A549 (cell line): ENCODE results near the gene TRAPPC13. TPM values are rescaled to one million over a fixed set of nuclear protein-coding genes. Genes with fewer than 3 reads are reported as not detected.
A peak's percentile ranks its signal among the peaks of the same experiment; 100 is the strongest.
"Not testable (repeated sequence)": the region's sequence is repeated elsewhere in the genome, so short reads cannot be mapped to it uniquely, and the experiment has no call there.

Source experiments
- ATAC-seq, 2 experiments: fragments of 200-7000 bp in 1 of 2; fragments of >200 bp in 1 of 2; cut with Nextera tagmentation in 1 of 2; cut with Tn5 transposase in 1 of 2; 3 replicates each; pipeline versions ENCODE4 v1.8.0 to v1.9.1; 2018 to 2020; ENCODE audit warnings: mild to moderate bottlenecking in 1 of 2, moderate library complexity in 1 of 2
- CTCF ChIA-PET: fragments of 300-600 bp; sonication (Branson Sonifier 250); formaldehyde crosslinking; extraction: SDS; loops from one replicate; lab custom pipeline; 2021; ENCODE audit warnings: antibody characterized with exemption, inconsistent platforms; lab: Yijun Ruan, JAX
- POLR2A ChIA-PET: fragments of 350-600 bp; formaldehyde crosslinking; extraction: SDS; loops from one replicate; lab custom pipeline; 2021; ENCODE audit warnings: antibody characterized with exemption, inconsistent platforms; lab: Yijun Ruan, JAX
- DNase-seq, 2 experiments: peaks; one replicate each; pipeline versions ENCODE4 v3.0.0 to v3.0.0-alpha.2; 2011 to 2016; ENCODE audit warnings: low read depth in 1 of 2, low spot score in 1 of 2
- FAIRE-seq: peaks from 2 replicates; lab custom pipeline; 2011; peaks lifted over from hg19 to GRCh38; lab: Jason Lieb, UNC
- H3K27ac ChIP-seq, 2 experiments: fragments of >200 bp; sonication (Bioruptor Twin); formaldehyde crosslinking; 3 replicates each; pipeline ENCODE4 v1.5.1; 2016 to 2017
- H3K4me1 ChIP-seq: fragments of >200 bp; sonication (Bioruptor Twin); formaldehyde crosslinking; 3 replicates; pipeline ENCODE4 v1.6.1; 2016
- H3K4me2 ChIP-seq: fragments of >200 bp; sonication (Bioruptor Twin); formaldehyde crosslinking; 3 replicates; pipeline ENCODE4 v1.6.1; 2016
- H3K4me3 ChIP-seq: fragments of >200 bp; sonication (Bioruptor Twin); formaldehyde crosslinking; 3 replicates; pipeline ENCODE4 v1.5.1; 2016
- H3K9me3 ChIP-seq: fragments of >200 bp; sonication (Bioruptor Twin); formaldehyde crosslinking; 3 replicates; pipeline ENCODE4 v1.6.1; 2016
- BHLHE40 ChIP-seq: IDR thresholded peaks from 2 replicates; pipeline ENCODE4 v1.6.1; 2012; ENCODE audit warnings: low read depth, low read length, inconsistent platforms
- CEBPB ChIP-seq, 2 experiments: fragments of >200 bp in 1 of 2; sonication (Bioruptor Twin) in 1 of 2; formaldehyde crosslinking in 1 of 2; IDR thresholded peaks; 2 replicates each; pipeline ENCODE4 v1.6.1; 2012 to 2016
- EP300 ChIP-seq, 2 experiments: fragments of >200 bp; sonication (Bioruptor Twin); formaldehyde crosslinking; IDR thresholded peaks; 2 replicates in 1 of 2; 3 replicates in 1 of 2; pipeline ENCODE4 v1.6.1; 2016 to 2017
- ESRRA ChIP-seq: fragments of 150-350 bp; IDR thresholded peaks from 2 replicates; pipeline ENCODE4 v1.6.1; 2014; ENCODE audit warnings: mild to moderate bottlenecking, low read length, borderline replicate concordance
- GATA3 ChIP-seq: IDR thresholded peaks from 2 replicates; pipeline ENCODE4 v1.6.1; 2012; ENCODE audit warnings: borderline replicate concordance
- HEYL ChIP-seq: fragments of 250-450 bp; sonication (Bioruptor Pico); IDR thresholded peaks from 2 replicates; pipeline ENCODE4 v1.8.0; 2021; ENCODE audit warnings: mild to moderate bottlenecking, moderate library complexity
- HOXB13 ChIP-seq: fragments of 250-450 bp; sonication (Bioruptor Pico); IDR thresholded peaks from 2 replicates; pipeline ENCODE4 v1.5.0; 2020; ENCODE audit warnings: low read depth, mild to moderate bottlenecking, moderate library complexity
- HOXB5 ChIP-seq: fragments of 250-450 bp; sonication (Bioruptor Pico); IDR thresholded peaks from 2 replicates; pipeline ENCODE4 v1.5.0; 2020; ENCODE audit warnings: mild to moderate bottlenecking, moderate library complexity
- JUN ChIP-seq, 2 experiments: fragments of >200 bp; sonication (Bioruptor Twin); formaldehyde crosslinking; IDR thresholded peaks; 2 replicates in 1 of 2; 3 replicates in 1 of 2; pipeline ENCODE4 v1.6.1; 2016 to 2017
- MYC ChIP-seq: IDR thresholded peaks from 2 replicates; pipeline ENCODE4 v1.6.1; 2012; ENCODE audit warnings: mild to moderate bottlenecking, inconsistent platforms, low read length, improper control_type of control experiment, borderline replicate concordance
- NFE2L2 ChIP-seq: fragments of 150-350 bp; conservative IDR thresholded peaks from 2 replicates; pipeline ENCODE4 v1.6.1; 2014; ENCODE audit warnings: low read length
- NPAS2 ChIP-seq: fragments of 250-450 bp; sonication (Bioruptor Pico); IDR thresholded peaks from 2 replicates; pipeline ENCODE4 v1.8.0; 2022; ENCODE audit warnings: mild to moderate bottlenecking, moderate library complexity, borderline replicate concordance
- RNF2 ChIP-seq: fragments of 200-600 bp; sonication (generic); IDR thresholded peaks from 2 replicates; pipeline ENCODE4 v1.6.1; 2016; ENCODE audit warnings: low read depth, mild to moderate bottlenecking, antibody characterized with exemption, moderate library complexity, borderline replicate concordance
- ZC3H11A ChIP-seq: fragments of 450-650 bp; IDR thresholded peaks from 2 replicates; pipeline ENCODE4 v1.6.1; 2014; ENCODE audit warnings: antibody characterized with exemption, mild to moderate bottlenecking
- ZSCAN20 ChIP-seq: fragments of 250-450 bp; sonication (Bioruptor Pico); IDR thresholded peaks from 2 replicates; pipeline ENCODE4 v1.8.0; 2022; ENCODE audit warnings: mild to moderate bottlenecking, moderate library complexity
- WGBS: methylation state at CpG from one replicate; pipeline ENCODE4 v1.1.6; 2017; ENCODE audit errors: missing lambda C conversion rate; 5-methylcytosine and 5-hydroxymethylcytosine counted together
- polyA plus RNA-seq, 4 experiments: library from polyadenylated mRNA; depleted of rRNA in 3 of 4; stranded (reverse); fragments of >200 nt; fragmentation: RNase III in 1 of 4; extraction: RNeasy Plus Mini Kit Qiagen cat#74134 plus additional on column Dnase treatment in 1 of 4; gene quantifications; 2 replicates in 3 of 4; 3 replicates in 1 of 4; pipeline ENCODE4 v1.2.3, GENCODE V29; 2011 to 2017
- TF ChIP-seq, protein P1 (sequence below): fragments of >200 bp; sonication (Bioruptor Twin); formaldehyde crosslinking; IDR thresholded peaks from 3 replicates; pipeline ENCODE4 v1.6.1; 2016
- TF ChIP-seq, protein P2 (sequence below): fragments of 150-350 bp; IDR thresholded peaks from 2 replicates; pipeline ENCODE4 v1.6.1; 2014; ENCODE audit warnings: low read depth, mild to moderate bottlenecking, low read length
- TF ChIP-seq, protein P3 (sequence below): fragments of >200 bp; sonication (Bioruptor Twin); formaldehyde crosslinking; IDR thresholded peaks from 2 replicates; pipeline ENCODE4 v1.6.1; 2016

Gene TRAPPC13
- polyA plus RNA-seq, 2 of the 4 experiments (the other 2 are of a cell fraction) = 17.2 to 35.1 TPM

DNA sequence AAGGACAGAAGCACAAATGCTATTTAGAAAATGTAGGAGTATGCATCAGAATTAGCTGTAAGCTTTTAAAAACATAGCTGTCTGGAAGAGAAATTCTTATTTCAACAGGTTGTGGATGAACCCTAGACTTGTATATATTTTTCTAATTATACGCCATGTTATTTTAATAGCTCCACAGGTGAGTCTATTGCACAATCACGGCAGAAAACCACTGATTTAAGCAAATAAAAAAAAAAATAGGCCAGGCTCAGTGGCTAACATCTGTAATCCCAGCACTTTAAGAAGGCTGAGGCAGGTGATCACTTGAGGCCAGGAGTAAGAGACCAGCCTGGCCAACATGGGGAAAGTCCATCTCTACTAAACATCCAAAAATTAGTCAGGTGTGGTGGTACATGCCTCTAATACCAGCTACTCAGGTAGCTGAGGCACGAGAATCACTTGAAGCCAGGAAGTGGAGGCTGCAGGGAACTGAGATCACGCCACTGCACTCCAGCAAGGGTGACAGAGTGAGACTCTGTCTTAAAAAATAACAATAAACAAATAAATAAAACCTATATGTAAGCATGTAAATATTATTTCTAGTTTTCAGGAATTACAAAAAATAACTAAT lies 12.4 kb upstream of the TRAPPC13 start:
- Histone ChIP-seq H3K27ac (no peak overlapping the region), H3K4me1 (peaks cover 8% of the 10 kb centered on the region; the same call in 2 of the 3 replicates), H3K4me2 (0 out of 3 replicates have a peak overlapping the region, but pooled peaks have one; percentile 2), H3K4me3 (no peak overlapping the region), H3K9me3 (no peaks in the 10 kb centered on the region)
- TF ChIP-seq ZC3H11A (no peak), EP300 (IDR thresholded peaks at IDR 0.05) (no peak)
- TF ChIP-seq, protein P1, sequence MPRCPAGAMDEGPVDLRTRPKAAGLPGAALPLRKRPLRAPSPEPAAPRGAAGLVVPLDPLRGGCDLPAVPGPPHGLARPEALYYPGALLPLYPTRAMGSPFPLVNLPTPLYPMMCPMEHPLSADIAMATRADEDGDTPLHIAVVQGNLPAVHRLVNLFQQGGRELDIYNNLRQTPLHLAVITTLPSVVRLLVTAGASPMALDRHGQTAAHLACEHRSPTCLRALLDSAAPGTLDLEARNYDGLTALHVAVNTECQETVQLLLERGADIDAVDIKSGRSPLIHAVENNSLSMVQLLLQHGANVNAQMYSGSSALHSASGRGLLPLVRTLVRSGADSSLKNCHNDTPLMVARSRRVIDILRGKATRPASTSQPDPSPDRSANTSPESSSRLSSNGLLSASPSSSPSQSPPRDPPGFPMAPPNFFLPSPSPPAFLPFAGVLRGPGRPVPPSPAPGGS = no peak
- CTCF ChIA-PET = no interaction called here
- ATAC-seq = no peak
- POLR2A ChIA-PET = no interaction called here
- 81% methylated on average over 4 of the region's 4 CpGs for WGBS
- no peak for DNase-seq
- no peak for FAIRE-seq

DNA sequence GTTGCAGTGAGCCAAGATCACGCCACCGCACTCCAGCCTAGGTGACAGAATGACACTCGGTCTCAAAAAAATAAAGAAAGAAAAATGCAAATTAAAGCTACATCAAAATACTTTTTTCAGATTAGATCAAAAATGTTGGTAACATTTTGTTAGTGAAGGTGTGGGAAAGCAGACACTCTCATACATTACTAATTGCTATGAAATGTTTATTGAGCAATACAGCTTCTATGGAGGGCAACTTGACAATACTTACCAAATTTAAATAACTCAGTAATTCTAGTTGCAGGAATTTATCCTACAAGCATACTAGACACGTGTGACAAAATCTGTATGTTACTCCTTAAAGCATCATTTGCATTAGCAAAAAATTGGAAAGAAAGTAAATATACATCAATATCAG lies 4.8 kb upstream of the TRAPPC13 start:
- FAIRE-seq (no peak), DNase-seq (no peak), ATAC-seq (no peak)
- Histone ChIP-seq H3K4me3 (no peak overlapping the region), H3K4me2 (no peak overlapping the region), H3K27ac (no peak overlapping the region), H3K4me1 (peaks cover 8% of the 10 kb centered on the region; the same call in 1 of the 3 replicates), H3K9me3 (no peaks in the 10 kb centered on the region)
- TF ChIP-seq ZSCAN20 (CRISPR knock-in tag) = no peak
- TF ChIP-seq RNF2 = no peak
- no peak for TF ChIP-seq HOXB13 (CRISPR knock-in tag)
- TF ChIP-seq BHLHE40 = no peak
- TF ChIP-seq ESRRA = no peak
- TF ChIP-seq HOXB5 (CRISPR knock-in tag) = no peak
- TF ChIP-seq CEBPB (IDR thresholded peaks at IDR 0.05) = no peak
- no peak for TF ChIP-seq JUN (IDR thresholded peaks at IDR 0.05)
- TF ChIP-seq NPAS2 = no peak
- no peak for TF ChIP-seq EP300 (IDR thresholded peaks at IDR 0.05)
- TF ChIP-seq HEYL (CRISPR knock-in tag) = no peak
- TF ChIP-seq, protein P2, sequence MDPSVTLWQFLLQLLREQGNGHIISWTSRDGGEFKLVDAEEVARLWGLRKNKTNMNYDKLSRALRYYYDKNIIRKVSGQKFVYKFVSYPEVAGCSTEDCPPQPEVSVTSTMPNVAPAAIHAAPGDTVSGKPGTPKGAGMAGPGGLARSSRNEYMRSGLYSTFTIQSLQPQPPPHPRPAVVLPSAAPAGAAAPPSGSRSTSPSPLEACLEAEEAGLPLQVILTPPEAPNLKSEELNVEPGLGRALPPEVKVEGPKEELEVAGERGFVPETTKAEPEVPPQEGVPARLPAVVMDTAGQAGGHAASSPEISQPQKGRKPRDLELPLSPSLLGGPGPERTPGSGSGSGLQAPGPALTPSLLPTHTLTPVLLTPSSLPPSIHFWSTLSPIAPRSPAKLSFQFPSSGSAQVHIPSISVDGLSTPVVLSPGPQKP = no peak
- no peak for TF ChIP-seq MYC
- no peak for TF ChIP-seq NFE2L2
- TF ChIP-seq GATA3 = no peak
- TF ChIP-seq, protein P3, sequence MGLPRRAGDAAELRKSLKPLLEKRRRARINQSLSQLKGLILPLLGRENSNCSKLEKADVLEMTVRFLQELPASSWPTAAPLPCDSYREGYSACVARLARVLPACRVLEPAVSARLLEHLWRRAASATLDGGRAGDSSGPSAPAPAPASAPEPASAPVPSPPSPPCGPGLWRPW = no peak
- ChIA-PET POLR2A (no interaction called here), CTCF (no interaction called here)
- 93% methylated on average over 4 of the region's 4 CpGs for WGBS

DNA sequence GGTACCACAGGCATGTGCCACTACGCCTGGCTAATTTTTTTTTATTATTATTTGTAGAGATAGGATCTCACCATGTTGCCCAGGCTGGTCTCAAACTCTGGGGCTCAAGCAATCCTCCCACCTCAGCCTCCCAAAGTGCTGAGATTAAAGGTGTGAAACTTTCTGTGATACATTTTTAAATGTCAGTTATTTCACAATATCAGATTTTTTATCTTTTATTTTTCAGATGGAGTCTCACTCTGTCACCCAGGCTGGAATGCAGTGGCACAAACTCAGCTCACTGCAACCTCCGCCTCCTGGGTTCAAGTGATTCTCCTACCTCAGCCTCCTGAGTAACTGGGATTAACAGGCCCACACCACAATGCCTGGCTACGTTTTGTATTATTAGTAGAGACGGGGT lies 2.9 kb upstream of the TRAPPC13 start:
- peak overlapping the region; percentile 82; the same call in 2 of the 3 replicates for H3K4me2 ChIP-seq
- 89% methylated on average over 4 of the region's 4 CpGs for WGBS
- H3K9me3 ChIP-seq, H3K4me3 ChIP-seq, DNase-seq, ATAC-seq, POLR2A ChIA-PET, FAIRE-seq, H3K27ac ChIP-seq: not testable (repeated sequence)
- CTCF ChIA-PET = interaction anchor here (1.0 to 1.6 kb wide), 2 partner anchors 11 to 13 kb away, joined by 3 to 5 read pairs; no protein-coding TSS in a partner anchor
- H3K4me1 ChIP-seq = peaks cover 15% of the 10 kb centered on the region; the same call in 2 of the 3 replicates
